ENCODE data around the gene ROR1.
"Not testable (repeated sequence)": the region's sequence is repeated elsewhere in the genome, so short reads cannot be mapped to it uniquely, and the experiment has no call there.

The ROR1 gene

DNA sequence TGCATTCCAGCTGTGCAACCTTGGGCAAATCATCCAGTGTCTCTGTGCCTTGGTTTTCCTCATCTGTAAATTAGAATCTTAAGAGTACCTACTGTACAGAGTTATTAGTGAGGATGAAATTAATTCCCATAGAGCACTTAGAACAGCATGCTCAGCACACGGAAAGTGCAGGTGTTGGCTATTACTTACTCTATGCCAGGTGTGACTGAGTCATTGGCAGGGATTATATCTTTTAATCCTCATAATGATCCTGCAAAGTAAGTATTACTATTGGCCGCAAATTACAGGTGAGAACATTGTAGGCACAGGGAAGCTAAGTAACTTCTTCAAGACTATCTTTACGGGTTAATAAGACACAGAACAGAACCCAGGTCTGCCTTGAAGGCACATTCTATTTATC lies 423.3 kb downstream of the ROR1 start:
- no peak for DNase-seq

DNA sequence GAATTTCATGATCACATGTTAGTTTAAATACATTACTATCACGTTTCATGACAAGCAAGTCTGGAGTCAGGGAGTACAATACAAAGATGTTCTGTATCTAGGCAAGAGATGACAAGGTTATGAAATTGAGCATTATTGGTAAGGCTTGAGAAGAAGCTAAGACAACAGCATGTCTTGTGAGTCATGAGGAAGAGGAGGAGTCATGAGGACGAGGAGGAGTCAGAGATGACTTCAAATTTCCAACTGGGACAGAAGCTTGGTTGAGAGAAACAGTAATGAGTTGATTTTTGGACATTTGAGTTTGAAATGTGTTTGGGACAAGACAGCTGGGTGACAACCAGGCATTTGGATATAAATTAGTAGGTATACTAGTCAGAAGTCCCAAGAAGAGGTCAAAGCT lies 425.3 kb downstream of the ROR1 start:
- no peak for DNase-seq

DNA sequence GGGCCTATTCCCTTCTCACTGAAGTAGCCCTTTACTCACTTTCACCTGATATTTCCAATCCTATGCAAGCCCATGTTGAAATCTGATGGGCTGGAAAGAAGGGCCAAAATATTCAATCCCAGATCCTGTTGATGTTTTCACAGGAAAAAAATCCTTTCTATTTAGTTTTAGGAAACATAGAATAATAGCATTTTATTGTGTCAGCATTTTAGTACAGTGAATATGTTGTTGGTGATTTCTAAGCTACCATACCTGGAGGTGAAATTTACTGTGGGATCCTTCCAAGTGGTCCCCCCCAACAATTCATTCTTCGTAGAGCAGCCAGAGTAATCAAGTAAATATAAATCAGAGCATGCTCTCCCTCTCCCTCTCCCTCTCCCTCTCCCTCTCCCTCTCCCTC lies 426.2 kb downstream of the ROR1 start:
- DNase-seq = no peak

DNA sequence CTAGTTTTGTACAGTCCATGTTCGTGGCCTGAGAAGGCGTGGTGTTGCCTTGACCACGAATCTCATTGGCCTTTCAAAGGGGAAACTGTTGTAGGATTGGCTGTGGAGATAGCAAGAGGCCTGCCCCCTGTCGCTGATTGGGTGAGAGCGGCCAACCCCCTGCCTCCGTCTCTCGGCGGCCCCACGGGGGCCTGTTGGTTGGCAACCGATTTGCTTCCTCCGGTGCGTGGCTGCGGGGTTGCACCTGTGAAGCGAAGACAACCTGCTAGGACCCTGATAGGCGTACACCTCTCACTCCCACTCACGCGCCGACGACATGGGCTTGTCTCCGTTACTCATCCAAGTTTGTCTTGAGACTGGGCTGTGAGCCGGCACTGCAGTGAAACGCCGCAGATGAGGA lies 429.6 kb downstream of the ROR1 start, which contains the start of gene UBE2U:
TSS of gene UBE2U (plus strand) at position 204 of the 400 bp plus-strand sequence. CDS start 428 bp downstream, outside the sequence.
- DNase-seq = no peak

DNA sequence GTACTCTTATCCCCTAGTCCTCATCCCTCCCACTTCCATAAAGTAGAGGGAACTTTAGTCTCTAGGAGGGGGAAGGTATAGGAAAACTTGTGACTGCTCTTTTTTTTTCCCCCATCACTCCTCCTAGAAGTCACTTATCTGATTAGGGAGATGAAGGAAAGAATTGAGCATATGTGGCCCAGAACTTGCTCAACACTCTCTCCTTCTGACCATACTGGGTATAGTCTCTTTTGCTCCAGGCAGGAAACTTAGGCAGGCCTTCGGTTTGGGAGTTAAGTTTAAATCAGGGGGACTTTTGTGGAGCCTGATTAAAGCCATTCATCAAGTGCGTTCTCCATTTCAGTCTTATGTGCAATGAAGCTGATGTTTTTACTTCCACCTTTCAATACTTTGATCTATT lies 435.4 kb downstream of the ROR1 start:
- no peak for DNase-seq

DNA sequence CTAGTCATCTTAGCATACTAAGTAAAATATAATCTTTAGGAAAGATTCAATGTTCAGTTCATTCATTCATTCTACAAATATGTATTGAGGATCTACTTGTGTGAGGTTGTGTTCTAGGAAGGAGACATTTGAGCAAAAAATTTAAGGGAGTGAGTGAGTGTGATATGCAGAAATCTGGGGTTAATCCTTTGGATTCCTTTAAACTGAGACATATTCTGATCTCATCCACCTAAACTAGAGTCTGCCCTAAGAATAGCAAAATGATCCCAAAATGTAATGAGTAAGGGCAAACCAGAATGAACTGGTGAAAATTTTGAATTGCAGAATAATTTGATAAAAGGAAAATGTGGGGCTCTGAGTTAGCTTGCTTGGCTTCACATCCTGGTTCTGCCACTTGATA lies 438.2 kb downstream of the ROR1 start:
- no peak for DNase-seq

DNA sequence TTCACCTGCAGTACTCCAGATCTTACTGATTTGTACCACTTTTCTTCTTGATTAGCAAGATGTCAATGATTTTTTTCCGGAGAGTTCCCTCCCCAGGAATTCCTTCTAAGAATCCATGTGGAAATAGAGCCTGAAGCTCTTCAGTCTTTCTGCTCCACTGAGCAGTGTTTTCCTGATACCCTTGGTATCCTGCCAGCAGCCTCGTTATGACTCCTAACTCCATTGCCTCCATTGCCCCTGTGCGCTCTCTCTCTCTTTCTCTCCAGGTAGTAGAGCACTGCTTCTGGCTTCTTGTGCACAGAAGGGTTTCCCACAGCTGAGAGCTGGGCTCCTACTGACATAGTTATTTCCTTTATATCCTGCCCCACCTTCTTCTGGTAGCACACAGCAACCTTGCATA lies 441.8 kb downstream of the ROR1 start:
- DNase-seq = no peak

DNA sequence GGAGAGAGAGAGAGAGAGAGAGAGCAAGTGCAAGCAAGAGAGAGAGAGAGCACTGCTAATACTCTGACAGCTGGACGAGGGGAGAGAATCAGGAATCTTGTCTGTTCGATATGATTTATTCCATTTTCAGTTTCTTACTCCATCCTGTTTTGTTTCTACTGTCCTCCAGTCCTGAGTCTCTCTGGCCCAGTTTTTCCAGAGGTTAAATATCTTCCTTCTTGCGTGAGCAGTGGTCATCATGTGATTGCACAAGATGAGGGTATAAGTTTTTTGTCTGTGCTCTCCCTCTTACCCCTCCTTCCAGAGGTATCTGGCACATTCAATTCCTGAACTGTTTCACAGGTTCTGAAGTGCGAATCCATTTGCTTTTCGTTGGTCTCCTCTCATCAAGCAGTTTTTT lies 446.4 kb downstream of the ROR1 start:
- no peak for DNase-seq

DNA sequence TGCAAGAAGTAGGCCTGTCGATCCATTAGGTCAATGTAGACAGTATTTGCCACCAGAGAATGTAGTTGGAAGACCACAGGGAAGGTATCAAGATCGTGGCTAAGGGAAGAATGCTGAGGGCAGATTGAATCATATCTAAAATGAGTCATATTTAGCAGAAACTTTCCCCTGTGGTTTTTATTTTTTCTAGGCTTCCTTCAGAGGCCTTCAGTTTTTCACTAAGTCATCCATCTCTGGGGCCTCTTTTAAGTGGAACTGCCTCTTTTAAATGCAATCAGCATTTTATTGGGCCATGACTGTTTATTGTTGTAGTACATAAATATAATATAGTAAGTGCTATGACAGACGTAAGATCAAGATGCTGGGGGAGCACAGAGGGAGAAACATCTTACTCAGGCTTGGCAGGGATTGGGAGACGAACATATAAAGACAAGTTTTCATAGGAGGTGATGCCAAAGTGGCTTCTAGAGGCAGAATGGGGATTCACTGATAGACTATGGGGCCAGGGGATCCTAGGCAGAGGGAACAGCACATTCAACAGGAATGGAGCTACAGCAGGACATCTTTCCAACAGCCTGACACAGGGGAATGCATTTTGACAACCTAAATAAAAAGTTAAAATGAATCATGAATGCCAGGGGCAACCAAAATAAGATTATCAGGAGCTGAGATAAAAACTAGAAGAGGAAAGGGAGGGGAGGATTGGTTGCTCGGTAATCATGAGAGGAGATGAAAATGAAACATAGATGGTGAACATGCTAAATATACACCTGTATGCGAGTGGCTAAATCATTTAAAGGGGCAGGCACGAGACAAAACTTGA lies 449.7 kb downstream of the ROR1 start:
- DNase-seq = no peak

DNA sequence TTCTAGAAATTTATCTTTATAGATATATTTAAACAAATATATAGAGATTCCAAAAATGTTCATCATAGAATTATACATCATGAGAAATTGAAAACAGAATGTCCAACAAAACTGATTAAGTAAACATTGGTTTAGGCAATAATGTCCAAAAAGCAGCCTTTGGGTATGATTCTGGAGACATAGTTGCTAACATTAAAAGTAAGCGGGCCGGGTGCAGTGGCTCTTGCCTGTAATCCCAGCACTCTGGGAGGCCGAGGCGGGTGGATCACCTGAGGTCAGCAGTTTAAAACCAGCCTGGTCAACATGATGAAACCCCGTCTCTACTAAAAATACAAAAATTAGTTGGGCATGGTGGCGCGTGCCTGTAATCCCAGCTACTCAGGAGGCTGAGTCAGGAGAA lies 450.4 kb downstream of the ROR1 start:
- DNase-seq = not testable (repeated sequence)

DNA sequence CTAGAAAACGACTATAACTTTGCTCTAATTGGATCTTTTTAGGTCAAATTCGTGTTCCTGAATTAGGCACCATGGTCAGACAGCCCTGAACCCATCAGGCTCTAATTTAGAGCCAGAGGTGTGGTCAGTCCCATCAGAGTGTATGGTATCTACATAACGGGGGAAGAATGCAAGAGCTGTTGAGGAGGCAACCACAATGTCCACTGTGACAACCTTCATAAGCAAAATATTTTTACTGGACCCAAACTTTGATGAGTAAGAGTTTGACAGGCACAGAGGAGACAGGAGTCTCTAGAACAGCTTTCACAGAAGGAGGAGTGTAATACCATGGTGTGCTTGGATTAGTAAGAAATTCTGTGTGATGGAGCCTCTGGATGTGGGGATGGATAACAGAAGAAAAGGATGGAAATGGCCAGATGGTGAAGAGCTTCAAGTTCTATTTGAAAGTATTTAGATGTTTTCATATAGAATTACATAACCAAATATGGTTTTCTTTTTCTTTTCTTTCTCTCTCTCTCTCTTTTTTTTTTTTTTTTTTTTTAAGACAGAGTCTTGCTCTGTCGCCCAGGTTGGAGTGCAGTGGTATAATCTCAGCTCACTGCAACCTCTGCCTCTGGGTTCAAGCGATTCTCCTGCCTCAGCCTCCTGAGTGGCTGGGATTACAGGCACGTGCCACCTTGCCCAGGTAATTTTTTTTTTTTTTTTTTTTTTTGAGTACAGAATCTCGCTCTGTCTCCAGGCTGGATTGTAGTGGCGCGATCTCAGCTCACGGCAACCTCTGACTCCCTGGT lies 454.5 kb downstream of the ROR1 start:
- no peak for DNase-seq

DNA sequence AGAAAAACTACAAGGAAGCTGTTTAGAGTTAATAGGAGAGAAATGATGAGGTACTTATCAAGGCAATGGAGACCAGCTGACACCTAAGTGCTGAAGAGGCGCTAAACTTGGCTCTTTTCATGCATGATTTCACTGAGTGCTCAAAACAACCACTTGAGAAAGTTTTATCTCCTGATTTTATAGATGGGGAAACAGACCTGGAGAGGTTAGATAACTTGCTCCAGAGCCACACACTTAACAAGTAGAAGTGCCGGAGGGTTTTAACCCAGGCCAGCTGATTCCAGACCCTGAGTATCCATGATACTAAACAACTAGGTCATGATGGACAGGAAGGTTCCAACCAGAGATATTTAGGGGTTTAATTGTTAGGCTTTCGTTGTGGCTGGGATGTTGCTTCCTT lies 455.5 kb downstream of the ROR1 start:
- DNase-seq = no peak
